DMS79 (cell line): ENCODE results near the gene UCKL1.
"Not testable (repeated sequence)": the region's sequence is repeated elsewhere in the genome, so short reads cannot be mapped to it uniquely, and the experiment has no call there.

Experiments used
- DNase-seq: peaks from one replicate; lab custom pipeline; 2025; lab: John Stamatoyannopoulos, UW

UCKL1 gene

GRCh38 chr20:63942969-63943807 lies 13.0 kb downstream of the UCKL1 start:
- no peak for DNase-seq

- DNase-seq: no peak
Observed at GRCh38 chr20:63942250-63942951, 13.8 kb downstream of the UCKL1 start.

GRCh38 chr20:63941282-63942081 lies 14.7 kb downstream of the UCKL1 start:
- DNase-seq: no peak

- no peak for DNase-seq
Observed at GRCh38 chr20:63940472-63941266, 15.5 kb downstream of the UCKL1 start.

GRCh38 chr20:63940071-63940471 lies 16.1 kb downstream of the UCKL1 start:
- no peak for DNase-seq

- DNase-seq: no peak
Observed at GRCh38 chr20:63939061-63939935, 16.9 kb downstream of the UCKL1 start.

- no peak for DNase-seq
Observed at GRCh38 chr20:63937596-63937995, 18.6 kb downstream of the UCKL1 start.

- no peak for DNase-seq
Observed at GRCh38 chr20:63935447-63935846, 20.8 kb downstream of the UCKL1 start.

GRCh38 chr20:63934271-63935068 lies 21.7 kb downstream of the UCKL1 start:
- no peak for DNase-seq

- DNase-seq: no peak
Observed at GRCh38 chr20:63933646-63934045, 22.6 kb downstream of the UCKL1 start.

GRCh38 chr20:63932606-63933160 lies 23.5 kb downstream of the UCKL1 start:
- no peak for DNase-seq

GRCh38 chr20:63931735-63932134 lies 24.5 kb downstream of the UCKL1 start:
- no peak for DNase-seq

- DNase-seq: no peak
Observed at GRCh38 chr20:63930971-63931553, 25.2 kb downstream of the UCKL1 start.

- DNase-seq: not testable (repeated sequence)
Observed at GRCh38 chr20:63929473-63929883, 26.7 kb downstream of the UCKL1 start.

GRCh38 chr20:63929071-63929470 lies 27.1 kb downstream of the UCKL1 start:
- DNase-seq: no peak

- DNase-seq: no peak
Observed at GRCh38 chr20:63926298-63926697, 29.9 kb downstream of the UCKL1 start.

- DNase-seq: no peak
Observed at GRCh38 chr20:63924241-63924640, 32.0 kb downstream of the UCKL1 start.

GRCh38 chr20:63923651-63924050 lies 32.6 kb downstream of the UCKL1 start:
- DNase-seq: no peak

GRCh38 chr20:63920226-63920625 lies 36.0 kb downstream of the UCKL1 start:
- no peak for DNase-seq
